GM08714 (cell line): ENCODE measurements around the gene FAM184A.
"Not testable (repeated sequence)": the region's sequence is repeated elsewhere in the genome, so short reads cannot be mapped to it uniquely, and the experiment has no call there.

Experiments used
- H3K4me3 ChIP-seq: fragments of 200-500 bp; sonication (Bioruptor generic); 2 replicates; pipeline ENCODE4 v1.5.1; 2014; ENCODE audit warnings: mild to moderate bottlenecking, low read length, inconsistent platforms
- ZNF274 ChIP-seq: IDR thresholded peaks from 2 replicates; pipeline ENCODE4 v1.6.1; 2012; ENCODE audit warnings: mild to moderate bottlenecking, low read depth, low read length

The FAM184A gene

DNA sequence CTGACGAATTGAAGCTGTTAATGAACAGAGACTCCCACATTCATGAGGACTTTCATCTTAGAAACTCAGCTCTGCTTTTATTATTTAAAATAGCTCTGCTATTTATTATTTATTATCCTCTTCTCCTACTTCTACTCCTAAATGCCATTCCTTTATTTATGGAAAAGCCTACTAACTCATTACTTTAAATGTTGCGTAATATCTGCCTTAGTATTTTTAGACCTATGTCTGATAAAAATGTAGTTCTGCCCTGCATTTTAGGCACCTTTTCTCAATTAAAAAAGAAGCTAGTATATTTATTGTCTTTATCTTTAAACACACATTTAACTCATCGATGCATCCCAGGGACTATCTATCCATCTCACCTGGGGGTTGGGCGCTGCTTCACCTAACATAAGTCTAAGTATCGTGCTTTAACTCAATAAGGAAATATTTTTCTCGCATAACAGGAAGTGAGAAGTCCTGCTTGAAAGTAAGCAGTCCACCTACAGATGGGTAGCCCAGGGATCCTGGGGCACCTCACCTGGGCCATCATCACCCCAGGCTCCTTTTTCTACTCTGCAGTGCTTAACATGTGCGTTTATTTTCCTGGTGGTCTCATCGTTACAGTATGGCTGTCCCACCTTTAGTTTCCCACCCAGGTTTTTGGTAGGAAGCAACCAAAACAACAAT, 31.3 kb upstream of the FAM184A start:
- H3K4me3 ChIP-seq = no peak overlapping the region
- no peak for TF ChIP-seq ZNF274

DNA sequence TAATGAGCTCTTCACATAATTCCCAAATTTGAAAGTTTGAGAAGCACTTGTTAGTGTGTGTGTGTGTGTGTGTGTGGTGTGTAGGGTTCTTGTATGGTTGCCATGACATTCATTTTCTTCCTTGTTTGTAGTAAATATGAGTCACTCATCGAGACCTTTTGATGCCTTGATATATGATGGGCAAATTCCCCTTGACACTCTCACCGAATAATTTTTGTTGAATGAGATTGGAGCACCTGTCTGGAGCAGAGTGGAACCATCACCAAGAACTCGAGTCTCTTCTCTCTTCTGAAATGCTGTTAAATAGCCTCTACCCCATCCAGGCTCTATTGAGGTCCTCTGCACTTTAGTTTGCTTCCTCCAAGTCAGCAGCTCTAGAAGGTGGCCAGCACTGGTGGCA, 29.6 kb upstream of the FAM184A start:
- H3K4me3 ChIP-seq = no peak overlapping the region
- TF ChIP-seq ZNF274 = no peak

DNA sequence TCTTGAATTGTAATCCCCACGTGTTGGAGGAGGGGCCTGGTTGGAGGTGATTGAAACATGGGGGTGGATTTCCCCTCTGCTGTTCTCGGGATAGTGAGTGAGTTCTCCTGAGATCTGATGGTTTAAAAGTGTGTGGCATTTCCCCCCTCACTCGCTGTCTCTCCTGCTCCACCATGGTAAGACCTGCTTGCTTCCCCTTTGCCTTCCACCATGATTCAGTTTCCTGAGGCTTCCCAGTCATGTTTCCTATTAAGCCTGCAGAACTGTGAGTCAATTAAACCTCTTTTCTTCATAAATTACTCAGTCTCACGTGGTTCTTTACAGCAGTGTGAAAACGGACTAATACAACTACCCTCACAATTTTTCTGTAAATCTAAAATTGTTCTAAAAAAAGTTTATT, 26.8 kb upstream of the FAM184A start:
- no peak for TF ChIP-seq ZNF274
- no peak overlapping the region for H3K4me3 ChIP-seq

DNA sequence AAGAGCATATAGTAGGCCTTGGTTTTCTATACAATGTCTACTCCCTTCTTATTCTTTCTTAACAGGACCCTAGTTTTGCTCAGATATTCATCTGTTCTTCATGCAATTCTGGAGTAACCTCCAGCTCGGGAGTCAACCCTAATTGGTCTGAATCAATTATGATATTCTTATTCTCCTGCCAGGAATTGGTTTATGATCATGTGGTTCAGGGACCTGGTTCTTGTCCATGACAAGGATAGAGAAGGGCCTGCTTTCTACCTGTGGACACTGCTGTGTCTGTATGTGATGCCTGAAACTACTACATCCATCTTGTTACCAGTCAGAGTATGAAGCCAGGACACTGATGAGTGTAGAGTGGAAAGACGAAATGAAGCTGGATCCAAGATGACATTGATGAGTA, 24.4 kb upstream of the FAM184A start:
- no peak overlapping the region for H3K4me3 ChIP-seq
- no peak for TF ChIP-seq ZNF274

DNA sequence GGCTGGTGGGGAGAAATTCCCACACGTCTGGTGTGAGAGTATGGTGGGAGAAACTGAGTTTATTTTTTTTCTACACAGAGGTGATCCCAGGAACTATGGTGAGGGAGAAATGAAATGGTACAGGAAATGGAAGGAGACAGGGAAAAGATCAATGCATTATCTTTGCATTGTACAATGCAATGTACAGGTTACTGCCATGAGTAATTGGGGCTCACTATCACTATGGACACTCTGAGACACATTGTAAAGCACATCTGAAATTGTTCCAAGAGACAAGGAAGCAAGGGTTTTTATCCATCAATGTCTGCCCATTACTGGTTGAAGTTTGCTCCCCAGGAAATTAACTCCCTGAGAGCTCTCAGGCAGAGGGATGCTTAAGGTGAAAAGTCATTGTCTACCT, 21.7 kb upstream of the FAM184A start:
- H3K4me3 ChIP-seq = no peak overlapping the region
- no peak for TF ChIP-seq ZNF274

DNA sequence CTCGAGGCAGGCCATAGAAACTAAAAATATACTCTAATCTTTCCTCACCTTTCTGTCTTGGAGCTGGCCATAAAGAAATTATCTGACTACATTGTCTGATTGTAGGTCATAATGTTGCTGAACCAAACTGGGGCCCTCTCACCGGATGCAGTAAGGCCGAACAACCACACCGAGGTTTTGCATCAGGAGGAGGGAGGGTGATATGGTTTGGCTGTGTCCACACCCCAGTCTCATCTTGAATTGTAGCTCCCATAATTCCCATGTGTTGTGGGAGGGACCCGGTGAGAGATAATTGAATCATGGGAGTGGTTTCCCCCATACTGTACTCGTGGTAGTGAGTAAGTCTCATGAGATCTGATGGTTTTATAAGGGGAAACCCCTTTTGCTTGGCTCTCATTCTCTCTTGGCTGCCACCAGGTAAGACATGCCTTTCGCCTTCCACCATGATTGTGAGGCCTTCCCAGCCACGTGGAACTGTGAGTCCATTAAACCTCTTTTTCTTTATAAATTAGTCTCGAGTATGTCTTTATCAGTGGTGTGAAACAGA, 19.4 kb upstream of the FAM184A start:
- H3K4me3 ChIP-seq = not testable (repeated sequence)

DNA sequence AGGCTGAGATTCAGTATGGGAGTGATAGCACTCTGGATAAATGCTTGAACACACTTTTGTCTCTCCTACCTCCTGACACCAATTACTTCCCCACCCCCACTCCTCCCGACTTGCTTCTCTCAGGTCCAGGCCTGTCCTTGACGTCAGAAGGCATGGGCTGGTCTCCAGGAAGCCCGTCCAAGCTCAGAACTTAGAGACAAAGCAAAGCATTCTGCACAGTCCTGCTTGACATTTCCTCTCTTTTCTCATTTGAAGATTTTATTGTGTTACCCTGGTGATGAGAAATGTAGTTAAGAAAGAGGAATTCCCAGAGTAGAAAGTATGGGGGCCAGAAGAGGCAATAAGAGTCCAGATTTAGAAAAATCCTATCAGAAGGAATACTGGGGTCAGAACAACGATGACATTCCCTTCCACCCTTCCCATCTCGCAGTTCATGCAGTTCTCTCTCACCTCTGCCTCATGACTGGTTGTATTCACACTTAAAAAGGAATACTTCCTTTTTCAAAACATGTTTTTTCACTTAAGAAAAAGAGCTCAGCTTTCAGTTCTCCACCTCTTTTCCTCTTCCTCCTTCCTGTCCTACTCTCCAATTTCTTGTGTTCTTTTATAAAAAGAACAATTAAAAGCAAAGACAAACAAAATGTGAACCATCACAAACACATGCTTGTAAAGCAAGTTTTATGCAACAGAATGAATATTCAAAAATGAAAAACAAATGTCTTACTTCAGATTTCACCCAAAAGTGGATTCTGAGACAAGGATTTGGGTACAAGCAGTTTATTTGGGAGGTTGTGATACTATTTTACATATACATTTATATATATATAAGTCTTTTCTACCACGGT, 18.5 kb upstream of the FAM184A start:
- TF ChIP-seq ZNF274 = no peak
- no peak overlapping the region for H3K4me3 ChIP-seq

DNA sequence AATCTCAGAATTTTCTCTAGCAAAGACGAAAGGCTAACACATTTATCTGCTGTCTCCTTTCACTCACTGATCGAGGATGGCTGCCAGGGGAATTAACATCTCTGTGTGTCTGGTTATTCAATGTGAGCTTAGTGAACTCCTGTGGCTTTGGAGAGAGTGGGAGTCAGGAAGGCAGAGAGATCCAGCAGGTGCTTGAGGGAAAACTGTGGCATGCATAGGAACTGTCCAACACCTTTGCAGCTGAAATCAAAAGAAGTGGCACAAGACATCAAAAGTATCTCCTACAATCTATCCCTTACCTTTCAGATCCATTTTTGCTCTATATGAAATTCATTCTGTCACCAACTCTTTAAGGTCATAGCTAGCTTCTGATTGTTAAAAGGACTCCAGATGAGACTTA, 11.8 kb upstream of the FAM184A start:
- no peak overlapping the region for H3K4me3 ChIP-seq
- TF ChIP-seq ZNF274 = no peak

DNA sequence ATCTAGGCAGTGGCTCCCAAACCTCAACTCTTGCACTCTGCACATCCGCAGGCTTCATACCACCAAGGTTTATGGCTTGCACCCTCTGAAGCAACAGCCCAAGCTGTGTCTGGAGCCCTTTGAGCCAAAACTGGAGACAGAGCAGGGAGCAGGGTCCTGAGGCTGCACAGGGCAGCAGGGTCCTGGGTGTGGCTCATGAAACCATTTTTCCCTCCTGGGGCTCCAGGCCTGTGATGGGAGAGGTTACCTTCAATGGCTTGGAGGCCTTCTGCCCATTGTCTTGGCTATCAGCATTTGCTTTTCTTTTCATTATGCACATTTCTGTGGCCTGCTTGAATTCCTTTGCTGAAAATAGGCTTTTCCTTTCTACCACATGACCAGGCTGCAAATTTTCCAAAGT, 6.3 kb upstream of the FAM184A start:
- no peak for TF ChIP-seq ZNF274

DNA sequence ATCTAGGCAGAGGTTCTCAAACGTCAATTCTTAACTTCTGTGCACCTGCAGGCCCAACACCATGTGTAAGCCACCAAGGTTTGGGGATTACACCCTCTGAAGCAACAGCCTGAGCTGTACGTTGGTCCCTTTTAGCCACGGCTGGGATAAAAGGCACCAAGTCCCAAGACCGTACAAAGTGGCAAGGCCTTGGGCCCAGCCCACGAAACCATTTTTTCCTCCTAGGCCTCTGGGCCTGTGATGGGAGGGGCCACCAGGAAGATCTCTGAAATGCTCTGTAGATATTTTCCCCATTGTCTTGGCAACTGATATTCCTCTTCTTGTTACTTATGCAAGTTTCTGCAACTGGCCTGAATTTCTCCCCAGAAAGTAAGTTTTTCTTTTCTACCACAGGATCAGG, 4.5 kb upstream of the FAM184A start:
- TF ChIP-seq ZNF274 = no peak
- H3K4me3 ChIP-seq = no peak overlapping the region

More for the DNA sequence above, 6.3 kb upstream of the FAM184A start:
- no peak overlapping the region for H3K4me3 ChIP-seq

DNA sequence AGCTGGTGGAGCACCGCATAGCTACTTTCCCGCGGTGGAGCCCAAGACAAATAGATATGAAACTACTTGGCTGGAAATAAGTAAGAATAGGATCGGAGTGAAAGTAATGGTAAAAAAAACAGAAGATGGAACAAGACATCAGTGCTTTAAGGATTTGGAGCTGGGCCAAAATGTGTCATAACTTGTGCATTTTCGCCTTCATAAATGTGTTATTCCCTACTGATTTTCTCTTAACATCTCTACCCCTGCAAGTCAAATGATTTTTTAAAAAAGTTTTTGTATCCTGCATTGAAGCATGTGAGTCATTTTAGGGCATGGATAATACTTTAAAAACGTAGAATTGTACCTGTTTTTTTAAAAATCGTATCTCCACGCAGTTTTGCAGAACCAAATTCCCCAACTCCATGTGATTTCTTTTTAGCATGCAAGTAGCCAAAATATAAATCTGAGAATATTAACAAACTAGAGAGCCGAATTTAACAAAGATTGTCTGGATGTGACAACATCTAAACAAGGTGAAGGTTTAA, 882 bp upstream of the FAM184A start:
- H3K4me3 ChIP-seq = peak overlapping the region; percentile 69
- no peak for TF ChIP-seq ZNF274

DNA sequence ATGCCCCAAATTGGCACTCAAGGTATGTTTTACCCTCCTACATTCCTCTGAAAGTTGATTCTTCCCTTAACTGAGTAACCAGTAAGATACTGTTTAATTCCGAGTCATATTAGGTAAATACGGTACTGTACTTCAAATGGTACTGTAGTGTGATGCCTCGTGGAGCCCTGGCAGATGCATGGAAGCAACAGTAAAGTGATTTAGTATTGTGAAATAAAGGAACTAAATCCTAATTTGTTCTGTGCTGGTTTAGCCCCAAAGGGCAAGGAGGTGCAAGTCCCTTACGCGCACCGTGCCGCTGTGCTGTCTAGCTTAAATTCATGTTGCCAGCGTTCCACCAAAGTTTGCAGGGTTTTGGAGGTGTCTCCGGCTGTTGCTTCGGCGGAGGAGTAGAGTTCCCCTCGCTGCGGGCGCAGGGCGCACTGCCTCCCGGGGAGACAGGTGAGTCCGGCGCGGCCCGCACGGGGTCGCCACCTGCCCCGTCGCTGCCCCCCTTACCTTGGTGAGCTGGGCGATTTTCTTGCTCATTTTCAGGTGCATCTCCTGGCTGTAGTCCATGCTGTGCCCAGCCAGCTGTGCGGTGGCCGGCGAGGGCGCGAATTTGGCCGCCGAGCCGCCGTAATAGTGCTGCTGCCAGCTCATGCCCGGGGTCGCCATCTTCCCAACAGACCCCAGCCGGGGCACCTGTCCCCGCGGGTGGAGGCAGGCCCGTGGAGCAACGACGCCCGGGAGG, 655 bp downstream of the FAM184A start:
- TF ChIP-seq ZNF274 = no peak
- peak overlapping the region; percentile 69 for H3K4me3 ChIP-seq

DNA sequence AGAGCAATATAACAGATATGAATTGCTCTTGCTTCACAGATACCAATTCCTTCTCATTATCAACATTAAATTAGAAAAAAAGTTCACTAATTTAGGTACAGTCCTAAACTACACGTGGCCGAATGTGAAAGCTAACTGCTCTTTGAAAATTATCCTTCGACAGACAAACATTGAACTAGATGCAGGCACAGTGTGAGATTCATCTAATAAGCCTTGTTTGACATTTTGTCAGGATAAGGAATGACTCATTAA, 1.1 kb downstream of the FAM184A start:
- no peak for TF ChIP-seq ZNF274
- peak overlapping the region; percentile 69; the same call in 1 of the 2 replicates for H3K4me3 ChIP-seq

DNA sequence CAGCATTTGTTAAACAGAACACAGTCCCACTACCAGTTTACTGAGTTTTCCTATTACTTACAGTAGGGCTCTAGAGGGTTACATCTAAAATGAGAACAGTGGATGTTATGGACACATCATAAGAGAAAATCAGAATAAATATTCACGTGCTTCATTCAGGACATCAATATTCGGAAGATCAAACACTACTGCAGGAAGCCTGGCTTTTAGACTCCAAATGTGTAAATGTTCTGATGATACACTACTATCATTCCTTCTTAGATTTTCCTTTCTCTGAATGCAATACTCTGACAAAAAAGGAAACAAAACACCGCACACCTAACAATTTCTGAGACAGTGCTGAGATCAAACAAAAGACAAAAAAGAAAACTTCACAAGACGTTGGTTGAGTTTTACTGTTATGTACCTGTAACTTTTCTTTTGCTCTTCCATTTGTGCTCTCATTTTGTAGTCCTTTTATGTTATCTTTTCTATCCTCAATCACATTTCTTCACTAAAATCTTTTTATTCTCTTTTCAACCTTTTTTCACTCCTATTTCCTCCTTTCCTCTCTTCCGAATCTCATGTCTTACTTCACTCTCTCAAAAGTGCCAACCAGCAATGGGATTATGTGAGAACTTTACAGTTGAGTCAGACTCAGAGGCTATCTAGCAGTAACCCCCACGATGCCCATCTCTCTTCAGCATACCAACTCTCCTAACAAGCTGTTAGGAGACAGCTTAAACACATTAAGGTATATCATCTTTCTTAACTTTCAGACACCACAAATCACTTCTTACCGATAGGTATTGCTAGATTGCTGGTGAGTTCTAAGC, 1.7 kb downstream of the FAM184A start:
- no peak overlapping the region; the same call in 1 of the 2 replicates for H3K4me3 ChIP-seq
- no peak for TF ChIP-seq ZNF274
